Germinal center (tissue), 1 donor: Measurements from ENCODE around the gene C16orf87.

Source experiments
- DNase-seq: peaks from one replicate; pipeline ENCODE4 v3.0.0; 2012; ENCODE audit warnings: mixed read lengths, low spot score

The C16orf87 gene

GRCh38 chr16:46843898-46844642, 13.1 kb upstream of the C16orf87 start:
- DNase-seq: no peak

DNA sequence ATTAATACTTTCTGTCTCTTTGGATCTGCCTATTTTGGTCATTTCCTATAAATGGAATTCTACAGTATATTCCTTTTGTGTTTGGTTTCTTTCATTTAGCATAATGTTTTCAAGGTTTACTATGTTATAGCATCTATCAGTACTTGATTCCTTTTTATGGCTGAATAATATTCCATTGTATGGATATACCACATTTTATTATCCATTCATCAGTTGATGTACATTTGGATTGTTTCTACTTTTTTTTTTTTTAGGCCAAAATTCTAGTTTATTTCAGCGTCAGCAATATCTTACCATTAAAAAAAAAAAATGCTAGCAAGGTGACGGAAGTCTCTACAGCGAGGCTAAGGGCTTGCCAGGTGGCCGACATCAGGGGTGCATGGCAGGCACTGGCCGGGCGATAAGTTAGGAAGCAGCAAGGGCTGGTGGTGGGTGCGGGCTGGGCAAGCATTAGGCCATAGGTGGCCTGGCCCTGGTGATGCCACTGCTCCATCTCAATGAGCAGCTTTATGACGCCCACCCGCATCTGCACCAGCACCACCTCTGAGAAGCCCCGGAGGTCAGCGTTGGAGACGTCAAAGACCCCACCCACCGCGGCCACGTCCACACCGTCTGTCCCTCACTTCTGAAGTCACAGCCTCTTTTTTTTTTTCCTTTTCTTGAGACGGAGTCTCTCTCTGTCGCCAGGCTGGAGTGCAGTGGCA, 11.4 kb upstream of the C16orf87 start:
- DNase-seq: no peak

- no peak for DNase-seq
Observed at GRCh38 chr16:46839986-46840443, 9.0 kb upstream of the C16orf87 start.

GRCh38 chr16:46836534-46837530, 5.9 kb upstream of the C16orf87 start:
- no peak for DNase-seq

- DNase-seq: no peak
Observed at GRCh38 chr16:46833460-46833800, 2.5 kb upstream of the C16orf87 start.

GRCh38 chr16:46832757-46833459, 1.9 kb upstream of the C16orf87 start:
- no peak for DNase-seq

DNA sequence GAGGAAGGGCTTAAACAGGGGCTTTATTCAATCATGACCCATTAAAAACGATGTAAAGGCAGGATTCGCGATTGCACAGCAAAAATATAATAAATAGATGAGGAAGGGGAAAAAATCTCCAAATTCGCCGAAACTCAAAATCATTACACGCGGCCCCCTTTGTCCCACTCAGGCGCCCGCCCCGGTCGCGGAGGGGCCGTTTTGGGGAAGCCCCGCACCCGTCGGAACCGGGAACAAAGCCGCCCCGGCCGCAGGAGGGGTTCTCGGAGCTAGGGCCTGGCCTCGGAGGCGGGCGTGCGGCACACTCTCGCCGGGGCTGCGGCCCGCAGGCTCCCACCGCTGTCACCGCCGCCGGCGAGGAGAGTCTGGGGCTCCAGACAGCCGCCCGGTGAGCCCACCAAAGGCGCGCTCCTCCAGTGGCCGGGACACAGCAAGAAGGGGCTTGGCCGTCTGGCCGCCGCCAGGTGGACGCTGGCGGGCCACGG, 521 bp downstream of the C16orf87 start:
- DNase-seq: peak; percentile 43

- no peak for DNase-seq
Observed at GRCh38 chr16:46828943-46829342, 2.0 kb downstream of the C16orf87 start.

DNA sequence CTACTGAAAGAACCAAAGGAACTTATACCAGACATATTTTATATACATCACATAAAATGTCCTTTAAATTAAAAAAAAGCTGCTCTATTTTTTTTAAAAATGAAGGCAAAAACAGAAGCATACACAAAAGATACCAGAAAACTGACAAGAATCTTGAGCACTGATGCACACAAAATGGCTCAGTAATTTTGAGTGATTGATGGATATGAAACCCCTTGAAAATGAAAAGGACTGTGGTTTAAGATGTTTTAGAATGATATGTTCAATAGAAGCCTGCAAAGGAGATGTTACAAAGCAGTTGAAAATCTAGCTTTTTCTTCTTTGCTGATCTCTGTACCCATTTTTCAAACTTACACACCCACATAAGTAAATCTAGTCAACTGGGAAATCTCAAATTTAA, 2.7 kb downstream of the C16orf87 start:
- no peak for DNase-seq

GRCh38 chr16:46826631-46827030, 4.3 kb downstream of the C16orf87 start:
- DNase-seq: no peak

- no peak for DNase-seq
Observed at GRCh38 chr16:46822270-46822669, 8.7 kb downstream of the C16orf87 start.

- no peak for DNase-seq
Observed at GRCh38 chr16:46817961-46818360, 13.0 kb downstream of the C16orf87 start.

DNA sequence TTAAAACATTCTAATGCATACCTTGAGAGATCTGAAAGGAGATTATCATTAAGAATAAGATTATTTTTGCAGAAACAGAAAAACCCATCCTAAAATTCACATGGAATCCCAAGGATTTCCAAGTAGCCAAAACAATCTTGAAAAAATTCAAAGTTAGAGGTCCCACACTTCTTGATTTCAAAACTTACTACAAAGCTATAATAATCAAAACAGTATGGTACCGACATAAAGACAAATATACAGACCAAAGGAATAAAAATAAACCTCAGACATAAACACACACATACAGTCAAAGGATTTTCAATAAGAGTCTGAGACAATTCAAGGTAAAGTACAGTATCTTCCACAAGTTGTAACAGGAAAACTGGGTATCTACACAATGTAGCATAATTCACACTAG, 16.2 kb downstream of the C16orf87 start:
- no peak for DNase-seq

DNA sequence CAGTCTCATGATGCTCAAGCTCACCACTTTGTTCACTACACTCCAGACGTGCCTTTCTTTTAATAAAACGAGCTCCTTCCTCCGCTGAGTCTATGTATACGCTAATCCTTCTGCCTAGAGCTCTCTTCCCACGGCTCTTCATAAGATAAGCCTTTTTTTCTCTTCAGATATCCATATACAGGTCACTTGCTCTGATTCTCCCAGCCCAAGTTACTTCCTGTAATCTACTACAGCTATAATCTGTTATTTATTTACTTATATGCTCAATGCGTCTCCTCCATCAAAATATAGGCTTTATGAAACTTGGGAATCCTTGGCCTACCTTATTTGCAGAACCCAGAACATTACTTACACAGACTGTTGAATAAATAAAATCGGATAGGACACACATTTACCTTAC, 17.4 kb downstream of the C16orf87 start:
- no peak for DNase-seq

DNA sequence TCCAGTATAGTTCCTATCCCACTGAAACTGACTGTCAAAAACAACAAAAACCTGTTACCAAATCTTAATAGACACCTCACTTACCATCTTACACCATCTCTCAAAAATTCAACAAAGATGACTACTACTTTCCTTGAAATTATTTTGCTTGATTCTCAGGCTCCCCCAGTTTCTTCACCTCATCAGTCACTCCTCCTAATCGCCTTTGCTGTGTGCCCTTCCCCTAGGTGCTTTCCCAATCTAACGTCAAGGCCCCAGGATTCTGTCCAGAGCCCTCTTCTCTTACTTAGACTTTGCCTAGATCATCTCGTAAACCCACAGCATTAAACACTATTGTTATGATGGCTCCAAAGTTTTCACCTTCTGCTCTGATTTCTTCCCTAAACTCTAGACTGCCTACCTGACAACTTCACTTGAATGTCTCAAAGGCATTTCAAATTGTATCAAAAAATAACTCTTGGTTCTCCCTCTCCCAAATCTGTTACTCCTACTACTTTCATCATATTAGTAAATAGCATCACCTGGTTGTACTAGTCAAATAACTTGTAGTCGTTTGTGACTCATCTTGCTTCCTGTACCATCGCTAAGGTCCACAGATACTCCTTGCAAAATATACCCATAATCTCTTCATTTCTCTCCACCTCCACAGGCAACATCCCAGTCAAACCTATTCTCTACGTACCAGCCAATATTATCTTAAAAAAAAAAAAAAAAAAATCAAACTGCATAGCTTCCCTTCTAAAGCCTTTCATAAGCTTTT, 18.0 kb downstream of the C16orf87 start:
- no peak for DNase-seq

DNA sequence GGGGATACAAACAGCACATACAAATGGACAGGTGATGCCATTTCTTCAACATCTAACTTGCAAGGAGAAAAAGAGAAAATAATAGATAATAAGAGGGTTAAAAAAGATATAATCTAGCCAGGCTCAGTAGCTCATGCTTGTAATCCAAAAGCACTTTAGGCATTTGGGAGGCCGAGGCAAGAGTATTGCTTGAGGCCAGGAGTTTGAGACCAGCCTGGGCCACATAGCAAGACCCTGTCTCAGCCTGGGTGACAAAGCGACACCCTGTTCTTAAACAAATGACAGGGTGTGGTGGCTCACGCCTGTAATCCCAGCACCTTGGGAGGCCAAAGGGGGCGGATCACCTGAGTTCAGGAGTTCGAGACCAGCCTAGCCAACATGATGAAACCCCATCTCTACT, 19.3 kb downstream of the C16orf87 start:
- no peak for DNase-seq

DNA sequence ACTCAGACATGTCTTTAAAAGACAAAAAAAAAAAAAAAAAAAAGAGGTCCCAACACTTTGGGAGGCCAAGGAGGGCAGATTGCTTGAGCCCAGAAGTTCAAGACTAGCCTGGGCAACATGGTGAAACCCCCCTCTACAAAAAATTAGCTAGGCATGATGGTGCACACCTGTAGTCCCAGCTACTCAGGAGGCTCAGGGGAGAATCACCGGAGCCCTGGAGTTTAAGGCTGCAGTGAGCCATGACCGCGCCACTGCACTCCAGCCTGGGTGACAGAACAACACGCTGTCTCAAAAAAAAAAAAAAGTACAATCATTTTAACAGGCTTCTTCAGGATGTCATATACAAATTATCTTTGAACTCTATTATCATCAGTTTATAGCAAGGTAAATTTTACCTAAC, 22.0 kb downstream of the C16orf87 start:
- no peak for DNase-seq

DNA sequence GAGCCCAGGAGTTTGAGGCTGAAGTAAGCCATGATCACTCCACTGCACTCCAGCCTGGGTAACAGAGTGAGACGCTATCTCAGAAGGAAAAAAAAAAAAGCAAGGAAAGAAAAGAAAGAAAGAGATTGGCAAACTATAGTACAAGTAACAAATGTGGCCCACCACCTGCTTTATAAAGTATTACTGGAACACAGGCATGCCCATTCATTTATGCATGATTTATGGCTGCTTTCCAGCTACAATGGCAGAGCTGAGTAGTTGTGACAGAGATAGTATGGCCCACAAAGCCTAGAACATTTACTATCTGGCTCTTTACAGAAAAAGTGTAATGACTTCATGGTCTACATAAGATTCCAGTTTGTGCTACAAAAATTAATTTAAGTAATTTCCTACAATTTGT, 23.6 kb downstream of the C16orf87 start:
- DNase-seq: no peak

- DNase-seq: no peak
Observed at GRCh38 chr16:46803373-46803772, 27.6 kb downstream of the C16orf87 start.

GRCh38 chr16:46801428-46802049, 29.4 kb downstream of the C16orf87 start:
- no peak for DNase-seq
